Left lobe of liver (tissue), 2 donors: ENCODE data around the gene LRSAM1. TPM values are rescaled to one million over a fixed set of nuclear protein-coding genes. Genes with fewer than 3 reads are reported as not detected.

Experiments used
- ATAC-seq: fragments of 200-7000 bp; cut with Tn5 transposase; one replicate; pipeline ENCODE4 v1.9.1; 2020; ENCODE audit warnings: mild to moderate bottlenecking, moderate library complexity
- DNase-seq: peaks from one replicate; pipeline ENCODE4 v3.0.0-alpha.2; 2020; ENCODE audit warnings: low spot score
- total RNA-seq: library from RNA; stranded (reverse); gene quantifications from one replicate; pipeline ENCODE4 v1.2.1, GENCODE V29; 2021
- donor health status: DM: no; HTN: no; CAD: no; lungs with moderate emphysema.
- donor health status: DM: no; HTN: yes; CAD: no.

LRSAM1 gene
- total RNA-seq, 1 donor from 2014 or later = 10.9 TPM

GRCh38 chr9:127548352-127548881, 97.1 kb downstream of the LRSAM1 start:
- ATAC-seq = no peak
- no peak for DNase-seq

- ATAC-seq (no peak), DNase-seq (no peak)
Measured at GRCh38 chr9:127549218-127549617, 97.9 kb downstream of the LRSAM1 start.

- no peak for ATAC-seq
- DNase-seq = no peak
Measured at GRCh38 chr9:127549751-127550150, 98.4 kb downstream of the LRSAM1 start.

GRCh38 chr9:127550282-127550681, 99.0 kb downstream of the LRSAM1 start:
- ATAC-seq (no peak), DNase-seq (no peak)

- no peak for DNase-seq
- no peak for ATAC-seq
Measured at GRCh38 chr9:127550751-127551150, 99.4 kb downstream of the LRSAM1 start.

Other genes starting within 250 kb of the LRSAM1 start
- 7.4 TPM for gene GARNL3, start 186.7 kb upstream of the LRSAM1 start, total RNA-seq
- 26.3 TPM for gene SLC2A8, start 54.3 kb upstream of the LRSAM1 start, total RNA-seq
- gene ZNF79, start 27.1 kb upstream of the LRSAM1 start, total RNA-seq = 4.2 TPM
- gene RPL12, start 104 bp upstream of the LRSAM1 start, total RNA-seq = 307 TPM
- gene STXBP1, start 160.8 kb downstream of the LRSAM1 start, total RNA-seq = 3.8 TPM